ENCODE results near the gene YAP1. TPM values are rescaled to one million over a fixed set of nuclear protein-coding genes. Genes with fewer than 3 reads are reported as not detected.
A peak's percentile ranks its signal among the peaks of the same experiment; 100 is the strongest.

YAP1 gene
- total and polyA plus RNA-seq, 7 experiments from 2014 or later: 0.15 TPM; not detected in 6

GRCh38 chr11:102110761-102111010 lies 439 bp downstream of the YAP1 start:
- peak; percentile 51 for ATAC-seq
- Mint-ChIP-seq H3K27me3 (peaks cover 31 to 69% (median 60%) of the 10 kb centered on the region in 5 donors), H3K9me3 (no peaks in the 10 kb centered on the region), H3K4me3 (peak overlapping the region in 6 of 10 donors; percentile 45 to 98 (median 88)), H3K36me3 (no peaks in the 10 kb centered on the region), H3K27ac (no peak overlapping the region), H3K4me1 (peaks cover 5 to 18% (median 11%) of the 10 kb centered on the region in 7 donors)
- ChIA-PET POLR2A (no interaction called here), CTCF (no interaction called here)
- DNase-seq: peak in 2 of 9 donors; percentile 9 to 32
- Histone ChIP-seq H3K27ac (ENCODE audit: low read depth, low read length) (no peak overlapping the region), H3K27me3 (ENCODE audit: control insufficient read depth in 2 of 2, insufficient read depth in 2 of 2, low read length in 2 of 2) (peaks cover 3% of the 10 kb centered on the region in 2 donors), H3K9me3 (ENCODE audit: control insufficient read depth in 2 of 3, low read length in 3 of 3) (no peaks in the 10 kb centered on the region), H3K4me3 (ENCODE audit: low read length) (peak overlapping the region; percentile 14), H3K36me3 (ENCODE audit: control insufficient read depth in 2 of 3, insufficient read depth in 3 of 3, low read length in 3 of 3) (no peaks in the 10 kb centered on the region), H3K4me1 (ENCODE audit: control insufficient read depth in 2 of 2, insufficient read depth in 2 of 2, low read length in 2 of 2) (peaks cover 0 to 6% of the 10 kb centered on the region in 2 donors)
- intact Hi-C loops (cut with micrococcal nuclease): loop anchor here (1.0 to 10.0 kb wide), 4 partner anchors 56 to 362 kb away; partner anchors contain the start of gene CEP126 (in 2 of the 2)

DNA sequence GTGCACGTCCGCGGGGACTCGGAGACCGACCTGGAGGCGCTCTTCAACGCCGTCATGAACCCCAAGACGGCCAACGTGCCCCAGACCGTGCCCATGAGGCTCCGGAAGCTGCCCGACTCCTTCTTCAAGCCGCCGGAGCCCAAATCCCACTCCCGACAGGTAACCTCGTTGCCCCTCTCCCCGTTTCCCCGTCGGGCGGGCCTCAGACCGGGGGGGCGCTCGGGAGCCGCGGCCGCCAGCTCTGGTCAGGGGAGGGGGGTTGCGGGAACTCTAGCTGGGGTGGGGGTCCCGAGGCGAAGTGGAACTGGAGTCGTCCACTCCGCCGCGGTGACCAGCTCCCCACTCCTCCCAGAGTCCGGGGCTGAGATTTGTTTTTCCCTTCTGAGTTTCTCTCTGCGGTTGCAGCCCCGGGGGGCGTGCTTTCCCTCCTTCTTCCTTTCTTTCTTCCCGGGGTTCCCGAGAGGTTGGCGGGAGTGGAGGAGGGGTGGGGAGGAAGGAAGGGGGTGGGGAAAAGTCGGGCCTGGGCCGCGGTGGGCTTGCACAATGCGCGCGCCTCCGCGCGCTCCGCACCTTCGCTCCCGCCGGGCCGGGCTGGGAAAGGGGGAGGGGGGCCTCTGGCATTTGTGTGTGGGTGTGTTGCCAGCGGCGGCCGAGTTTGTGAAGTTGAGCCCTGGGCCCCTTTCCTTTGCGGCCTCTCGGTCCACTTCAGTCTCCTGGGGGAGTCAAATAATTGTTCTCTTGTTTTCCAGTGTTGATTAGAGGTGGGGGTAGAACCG lies 952 bp downstream of the YAP1 start:
- intact Hi-C loops (cut with micrococcal nuclease): loop anchor here (1.0 to 10.0 kb wide), 4 partner anchors 56 to 361 kb away; partner anchors contain the start of gene CEP126 (in 2 of the 2)
- H3K4me3 Mint-ChIP-seq: peak overlapping the region; percentile 76 to 98 (median 85)
- no peak overlapping the region for H3K27ac ChIP-seq (ENCODE audit: low read depth, low read length)
- ChIA-PET CTCF (interaction anchor here (0.6 kb wide), 1 partner anchor 9 kb away, joined by 5 read pairs; no protein-coding TSS in a partner anchor), POLR2A (no interaction called here)
- peak; percentile 3 for ATAC-seq
- H3K36me3 Mint-ChIP-seq: no peaks in the 10 kb centered on the region
- H3K27me3 Mint-ChIP-seq: peaks cover 34 to 73% (median 60%) of the 10 kb centered on the region in 5 donors
- no peaks in the 10 kb centered on the region for H3K36me3 ChIP-seq (ENCODE audit: control insufficient read depth in 2 of 3, insufficient read depth in 3 of 3, low read length in 3 of 3)
- peaks cover 0 to 6% of the 10 kb centered on the region in 2 donors for H3K4me1 ChIP-seq (ENCODE audit: control insufficient read depth in 2 of 2, insufficient read depth in 2 of 2, low read length in 2 of 2)
- H3K4me1 Mint-ChIP-seq: peaks cover 5 to 18% (median 11%) of the 10 kb centered on the region in 7 donors
- no peaks in the 10 kb centered on the region for H3K9me3 Mint-ChIP-seq
- H3K9me3 ChIP-seq (ENCODE audit: control insufficient read depth in 2 of 3, low read length in 3 of 3): no peaks in the 10 kb centered on the region
- H3K27ac Mint-ChIP-seq: no peak overlapping the region
- DNase-seq: peak in 4 of 9 donors; percentile 2 to 18 (median 8)
- peaks cover 3% of the 10 kb centered on the region in 2 donors for H3K27me3 ChIP-seq (ENCODE audit: control insufficient read depth in 2 of 2, insufficient read depth in 2 of 2, low read length in 2 of 2)
- H3K4me3 ChIP-seq (ENCODE audit: low read length): peak overlapping the region; percentile 46

GRCh38 chr11:102111787-102112508 lies 1.7 kb downstream of the YAP1 start:
- peak; percentile 63 for ATAC-seq
- intact Hi-C loops (cut with micrococcal nuclease): loop anchor here (1.0 to 10.0 kb wide), 4 partner anchors 57 to 360 kb away; partner anchors contain the start of gene CEP126 (in 2 of the 2)
- H3K27ac ChIP-seq (ENCODE audit: low read depth, low read length): no peak overlapping the region
- ChIA-PET POLR2A (no interaction called here), CTCF (no interaction called here)
- Mint-ChIP-seq H3K9me3 (no peaks in the 10 kb centered on the region), H3K4me1 (peaks cover 5 to 18% (median 11%) of the 10 kb centered on the region in 7 donors), H3K4me3 (peak overlapping the region; percentile 76 to 98 (median 85)), H3K27ac (peak overlapping the region in 1 of 9 donors; percentile 56), H3K36me3 (no peaks in the 10 kb centered on the region), H3K27me3 (peaks cover 38 to 78% (median 64%) of the 10 kb centered on the region in 5 donors)
- no peaks in the 10 kb centered on the region for H3K9me3 ChIP-seq (ENCODE audit: control insufficient read depth in 2 of 3, low read length in 3 of 3)
- H3K27me3 ChIP-seq (ENCODE audit: control insufficient read depth in 2 of 2, insufficient read depth in 2 of 2, low read length in 2 of 2): peaks cover 3% of the 10 kb centered on the region in 2 donors
- H3K4me1 ChIP-seq (ENCODE audit: control insufficient read depth in 2 of 2, insufficient read depth in 2 of 2, low read length in 2 of 2): peaks cover 0 to 6% of the 10 kb centered on the region in 2 donors
- no peaks in the 10 kb centered on the region for H3K36me3 ChIP-seq (ENCODE audit: control insufficient read depth in 2 of 3, insufficient read depth in 3 of 3, low read length in 3 of 3)
- peak overlapping the region; percentile 46 for H3K4me3 ChIP-seq (ENCODE audit: low read length)
- peak in 5 of 9 donors; percentile 7 to 24 (median 13) for DNase-seq

GRCh38 chr11:102112509-102112821 lies 2.2 kb downstream of the YAP1 start:
- Histone ChIP-seq H3K27me3 (ENCODE audit: control insufficient read depth in 2 of 2, insufficient read depth in 2 of 2, low read length in 2 of 2) (peaks cover 3% of the 10 kb centered on the region in 2 donors), H3K4me1 (ENCODE audit: control insufficient read depth in 2 of 2, insufficient read depth in 2 of 2, low read length in 2 of 2) (peaks cover 0 to 6% of the 10 kb centered on the region in 2 donors), H3K27ac (ENCODE audit: low read depth, low read length) (no peak overlapping the region), H3K36me3 (ENCODE audit: control insufficient read depth in 2 of 3, insufficient read depth in 3 of 3, low read length in 3 of 3) (no peaks in the 10 kb centered on the region), H3K4me3 (ENCODE audit: low read length) (no peak overlapping the region), H3K9me3 (ENCODE audit: control insufficient read depth in 2 of 3, low read length in 3 of 3) (no peaks in the 10 kb centered on the region)
- H3K27me3 Mint-ChIP-seq: peaks cover 41 to 76% (median 65%) of the 10 kb centered on the region in 5 donors
- peak overlapping the region in 9 of 10 donors; percentile 76 to 98 (median 86) for H3K4me3 Mint-ChIP-seq
- H3K27ac Mint-ChIP-seq: no peak overlapping the region
- intact Hi-C loops (cut with micrococcal nuclease): loop anchor here in 1 of 2 donors (5.0 to 10.0 kb wide), 2 partner anchors 58 to 360 kb away; no protein-coding TSS in a partner anchor
- peaks cover 5 to 18% (median 11%) of the 10 kb centered on the region in 7 donors for H3K4me1 Mint-ChIP-seq
- ATAC-seq (no peak), DNase-seq (no peak)
- H3K9me3 Mint-ChIP-seq: no peaks in the 10 kb centered on the region
- CTCF ChIA-PET: no interaction called here
- POLR2A ChIA-PET: no interaction called here
- no peaks in the 10 kb centered on the region for H3K36me3 Mint-ChIP-seq

GRCh38 chr11:102114032-102114431 lies 3.8 kb downstream of the YAP1 start:
- Mint-ChIP-seq H3K4me1 (peaks cover 5 to 18% (median 11%) of the 10 kb centered on the region in 7 donors), H3K4me3 (no peak overlapping the region), H3K27me3 (peaks cover 45 to 71% (median 61%) of the 10 kb centered on the region in 5 donors), H3K36me3 (no peaks in the 10 kb centered on the region), H3K27ac (no peak overlapping the region), H3K9me3 (no peaks in the 10 kb centered on the region)
- POLR2A ChIA-PET: no interaction called here
- CTCF ChIA-PET: no interaction called here
- Histone ChIP-seq H3K4me3 (ENCODE audit: low read length) (no peak overlapping the region), H3K27ac (ENCODE audit: low read depth, low read length) (no peak overlapping the region), H3K4me1 (ENCODE audit: control insufficient read depth in 2 of 2, insufficient read depth in 2 of 2, low read length in 2 of 2) (peaks cover 0 to 6% of the 10 kb centered on the region in 2 donors), H3K9me3 (ENCODE audit: control insufficient read depth in 2 of 3, low read length in 3 of 3) (no peaks in the 10 kb centered on the region), H3K36me3 (ENCODE audit: control insufficient read depth in 2 of 3, insufficient read depth in 3 of 3, low read length in 3 of 3) (no peaks in the 10 kb centered on the region), H3K27me3 (ENCODE audit: control insufficient read depth in 2 of 2, insufficient read depth in 2 of 2, low read length in 2 of 2) (peaks cover 3% of the 10 kb centered on the region in 2 donors)
- ATAC-seq: no peak
- no peak for DNase-seq
- intact Hi-C loops (cut with micrococcal nuclease): loop anchor here in 1 of 2 donors (5.0 to 10.0 kb wide), 2 partner anchors 59 to 358 kb away; no protein-coding TSS in a partner anchor

GRCh38 chr11:102115557-102115956 lies 5.3 kb downstream of the YAP1 start:
- H3K36me3 Mint-ChIP-seq: no peaks in the 10 kb centered on the region
- H3K4me1 Mint-ChIP-seq: peaks cover 0 to 10% (median 7%) of the 10 kb centered on the region in 7 donors
- ATAC-seq (no peak), DNase-seq (no peak)
- H3K4me1 ChIP-seq (ENCODE audit: control insufficient read depth in 2 of 2, insufficient read depth in 2 of 2, low read length in 2 of 2): peaks cover 0 to 6% of the 10 kb centered on the region in 2 donors
- ChIA-PET POLR2A (no interaction called here), CTCF (no interaction called here)
- no peak overlapping the region for H3K4me3 ChIP-seq (ENCODE audit: low read length)
- H3K27me3 Mint-ChIP-seq: peaks cover 39 to 70% (median 57%) of the 10 kb centered on the region in 5 donors
- peaks cover 0 to 3% of the 10 kb centered on the region in 2 donors for H3K27me3 ChIP-seq (ENCODE audit: control insufficient read depth in 2 of 2, insufficient read depth in 2 of 2, low read length in 2 of 2)
- no peak overlapping the region for H3K27ac ChIP-seq (ENCODE audit: low read depth, low read length)
- intact Hi-C loops (cut with micrococcal nuclease): loop anchor here in 1 of 2 donors (10.0 kb wide), 1 partner anchor 61 kb away; no protein-coding TSS in a partner anchor
- no peaks in the 10 kb centered on the region for H3K9me3 Mint-ChIP-seq
- no peak overlapping the region for H3K4me3 Mint-ChIP-seq
- H3K36me3 ChIP-seq (ENCODE audit: control insufficient read depth in 2 of 3, insufficient read depth in 3 of 3, low read length in 3 of 3): no peaks in the 10 kb centered on the region
- H3K9me3 ChIP-seq (ENCODE audit: control insufficient read depth in 2 of 3, low read length in 3 of 3): no peaks in the 10 kb centered on the region
- H3K27ac Mint-ChIP-seq: no peak overlapping the region
